ENCODE data around the gene SYNE3. TPM values are rescaled to one million over a fixed set of nuclear protein-coding genes. Genes with fewer than 3 reads are reported as not detected.

Gene SYNE3
- total RNA-seq, 2 donors from 2014 or later: 3.4 to 29.5 TPM

DNA sequence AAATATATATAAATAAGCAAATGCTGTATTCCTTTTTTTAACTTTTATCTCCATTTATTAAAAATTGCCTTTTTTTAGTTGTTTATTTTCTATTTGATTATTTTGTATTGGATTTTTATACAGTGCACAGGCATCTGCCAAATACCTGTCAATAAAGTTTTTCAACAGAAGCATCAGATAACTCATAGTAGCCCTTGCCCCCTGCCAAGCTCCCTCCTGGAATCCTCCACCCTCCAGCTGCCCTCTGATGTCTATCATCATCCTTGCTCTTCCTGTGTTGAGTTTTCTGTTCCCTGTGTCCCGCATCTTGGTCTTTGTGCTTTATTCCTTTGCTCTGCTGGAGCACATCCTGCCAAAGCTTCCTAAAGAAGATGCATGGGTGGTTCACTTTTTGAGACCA, 35.0 kb upstream of the SYNE3 start:
- no peak for TF ChIP-seq POLR2A (IDR thresholded peaks at IDR 0.05)
- TF ChIP-seq, protein P1, sequence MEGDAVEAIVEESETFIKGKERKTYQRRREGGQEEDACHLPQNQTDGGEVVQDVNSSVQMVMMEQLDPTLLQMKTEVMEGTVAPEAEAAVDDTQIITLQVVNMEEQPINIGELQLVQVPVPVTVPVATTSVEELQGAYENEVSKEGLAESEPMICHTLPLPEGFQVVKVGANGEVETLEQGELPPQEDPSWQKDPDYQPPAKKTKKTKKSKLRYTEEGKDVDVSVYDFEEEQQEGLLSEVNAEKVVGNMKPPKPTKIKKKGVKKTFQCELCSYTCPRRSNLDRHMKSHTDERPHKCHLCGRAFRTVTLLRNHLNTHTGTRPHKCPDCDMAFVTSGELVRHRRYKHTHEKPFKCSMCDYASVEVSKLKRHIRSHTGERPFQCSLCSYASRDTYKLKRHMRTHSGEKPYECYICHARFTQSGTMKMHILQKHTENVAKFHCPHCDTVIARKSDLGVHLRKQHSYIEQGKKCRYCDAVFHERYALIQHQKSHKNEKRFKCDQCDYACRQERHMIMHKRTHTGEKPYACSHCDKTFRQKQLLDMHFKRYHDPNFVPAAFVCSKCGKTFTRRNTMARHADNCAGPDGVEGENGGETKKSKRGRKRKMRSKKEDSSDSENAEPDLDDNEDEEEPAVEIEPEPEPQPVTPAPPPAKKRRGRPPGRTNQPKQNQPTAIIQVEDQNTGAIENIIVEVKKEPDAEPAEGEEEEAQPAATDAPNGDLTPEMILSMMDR (IDR thresholded peaks at IDR 0.05): no peak
- TF ChIP-seq POLR2AphosphoS5 (IDR thresholded peaks at IDR 0.05): no peak
- Histone ChIP-seq H3K36me3 (no peaks in the 10 kb centered on the region), H3K27me3 (replicated peaks; ENCODE audit: insufficient read depth) (no peaks in the 10 kb centered on the region), H3K9me3 (no peaks in the 10 kb centered on the region), H3K27ac (no peak overlapping the region), H3K4me3 (no peak overlapping the region), H3K4me1 (replicated peaks) (no peaks in the 10 kb centered on the region)
- 96% methylated on average over 1 of the region's 1 CpG for WGBS
- DNase-seq (ENCODE audit: low spot score): no peak
- intact Hi-C loops (cut with DNase I): no loop called here

- no peak overlapping the region for H3K27ac ChIP-seq
- H3K36me3 ChIP-seq: no peaks in the 10 kb centered on the region
- H3K9me3 ChIP-seq: no peaks in the 10 kb centered on the region
- H3K4me3 ChIP-seq: no peak overlapping the region
- no peaks in the 10 kb centered on the region for H3K4me1 ChIP-seq (replicated peaks)
- 68% methylated on average over 16 of the region's 16 CpGs for WGBS
- DNase-seq (ENCODE audit: low spot score): no peak
- intact Hi-C loops (cut with DNase I): no loop called here
- no peaks in the 10 kb centered on the region for H3K27me3 ChIP-seq (replicated peaks; ENCODE audit: insufficient read depth)
- TF ChIP-seq POLR2AphosphoS5 (IDR thresholded peaks at IDR 0.05) (no peak), POLR2A (IDR thresholded peaks at IDR 0.05) (no peak)
- TF ChIP-seq, protein P1 (IDR thresholded peaks at IDR 0.05): no peak
Measured at GRCh38 chr14:95549656-95550585, 33.5 kb upstream of the SYNE3 start.

- Histone ChIP-seq H3K27me3 (replicated peaks; ENCODE audit: insufficient read depth) (no peaks in the 10 kb centered on the region), H3K36me3 (no peaks in the 10 kb centered on the region), H3K4me3 (no peak overlapping the region), H3K4me1 (replicated peaks) (no peaks in the 10 kb centered on the region), H3K27ac (no peak overlapping the region), H3K9me3 (no peaks in the 10 kb centered on the region)
- TF ChIP-seq POLR2AphosphoS5 (IDR thresholded peaks at IDR 0.05): no peak
- TF ChIP-seq POLR2A (IDR thresholded peaks at IDR 0.05): no peak
- TF ChIP-seq, protein P1 (IDR thresholded peaks at IDR 0.05): no peak
- WGBS: 87% methylated on average over 9 of the region's 9 CpGs
- intact Hi-C loops (cut with DNase I): no loop called here
- DNase-seq (ENCODE audit: low spot score): no peak
Measured at GRCh38 chr14:95548328-95548929, 32.0 kb upstream of the SYNE3 start.

GRCh38 chr14:95547626-95548327, 31.3 kb upstream of the SYNE3 start:
- TF ChIP-seq, protein P1 (IDR thresholded peaks at IDR 0.05): no peak
- TF ChIP-seq POLR2A (IDR thresholded peaks at IDR 0.05) (no peak), POLR2AphosphoS5 (IDR thresholded peaks at IDR 0.05) (no peak)
- no peak overlapping the region for H3K4me3 ChIP-seq
- H3K4me1 ChIP-seq (replicated peaks): no peaks in the 10 kb centered on the region
- H3K9me3 ChIP-seq: no peaks in the 10 kb centered on the region
- DNase-seq (ENCODE audit: low spot score): no peak
- H3K27ac ChIP-seq: no peak overlapping the region
- 78% methylated on average over 14 of the region's 14 CpGs for WGBS
- H3K36me3 ChIP-seq: no peaks in the 10 kb centered on the region
- intact Hi-C loops (cut with DNase I): no loop called here
- no peaks in the 10 kb centered on the region for H3K27me3 ChIP-seq (replicated peaks; ENCODE audit: insufficient read depth)

Measured in prostate gland (tissue), 2 donors.